Vagina (tissue), 2 donors: Measurements from ENCODE around the gene SUN5.

ENCODE experiments used
- POLR2A ChIP-seq, 2 donors: fragments of 450-650 bp; IDR thresholded peaks; one replicate each; pipeline ENCODE4 v1.6.1; 2017; ENCODE audit warnings: antibody characterized with exemption in 2 of 2, mild to moderate bottlenecking in 2 of 2, moderate library complexity in 2 of 2
- POLR2AphosphoS5 ChIP-seq, 2 donors: sonication (generic); formaldehyde crosslinking; IDR thresholded peaks; one replicate each; pipeline ENCODE4 v1.9.0; 2017; ENCODE audit warnings: antibody characterized with exemption in 2 of 2, mild to moderate bottlenecking in 2 of 2, low read depth in 1 of 2; ENCODE audit not compliant: insufficient read depth in 1 of 2

- no peak for TF ChIP-seq POLR2A (IDR thresholded peaks at IDR 0.05)
- no peak for TF ChIP-seq POLR2AphosphoS5 (IDR thresholded peaks at IDR 0.05; ENCODE audit: insufficient read depth in 1 of 2, low read depth in 1 of 2)
Observed at GRCh38 chr20:32991383-32991782, 12.8 kb downstream of the SUN5 start.
